HS-27A (cell line): Measurements from ENCODE around the gene FERD3L.

Experiments used
- DNase-seq: peaks from one replicate; pipeline ENCODE4 v3.0.0-alpha.2; 2012; ENCODE audit warnings: low read depth, missing footprints

The FERD3L gene

DNA sequence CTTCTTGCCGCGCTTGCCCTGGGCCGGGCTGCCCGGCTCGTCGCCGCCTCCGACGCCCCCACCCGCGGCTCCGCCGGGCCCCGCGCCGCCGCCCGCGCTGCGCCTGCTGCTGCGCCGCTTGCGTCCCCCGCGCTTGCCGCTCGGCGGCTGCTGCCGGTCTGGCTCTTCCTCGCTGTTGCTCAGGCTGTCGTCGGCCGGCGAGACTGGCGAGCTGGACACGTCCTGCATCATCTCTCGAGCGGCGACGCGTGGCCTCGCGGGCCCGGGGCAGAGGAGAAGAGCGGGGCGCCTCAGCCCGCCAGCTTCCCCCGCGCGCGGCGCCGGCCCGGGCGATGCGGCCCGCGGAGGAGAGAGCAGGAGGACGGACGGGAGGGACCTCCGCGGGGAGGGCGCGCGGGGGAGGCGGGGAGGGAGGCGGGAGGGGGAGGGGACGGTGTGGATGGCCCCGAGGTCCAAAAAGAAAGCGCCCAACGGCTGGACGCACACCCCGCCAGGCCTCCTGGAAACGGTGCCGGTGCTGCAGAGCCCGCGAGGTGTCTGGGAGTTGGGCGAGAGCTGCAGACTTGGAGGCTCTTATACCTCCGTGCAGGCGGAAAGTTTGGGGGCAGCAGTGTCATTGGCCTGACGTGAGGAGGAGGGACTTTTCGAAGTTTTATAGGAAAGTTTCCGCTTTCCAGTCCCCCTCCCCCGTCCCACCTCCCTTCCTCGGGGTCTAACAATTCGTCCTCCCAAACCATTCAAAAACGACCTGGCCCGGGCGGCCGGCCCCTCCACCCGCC is 27.9 kb downstream of the FERD3L start, which contains the start of gene TWIST1:
TSS of gene TWIST1 (minus strand) at position 546 of the 779 bp plus-strand sequence. CDS start at position 231, 315 bp downstream.
- DNase-seq = no peak

DNA sequence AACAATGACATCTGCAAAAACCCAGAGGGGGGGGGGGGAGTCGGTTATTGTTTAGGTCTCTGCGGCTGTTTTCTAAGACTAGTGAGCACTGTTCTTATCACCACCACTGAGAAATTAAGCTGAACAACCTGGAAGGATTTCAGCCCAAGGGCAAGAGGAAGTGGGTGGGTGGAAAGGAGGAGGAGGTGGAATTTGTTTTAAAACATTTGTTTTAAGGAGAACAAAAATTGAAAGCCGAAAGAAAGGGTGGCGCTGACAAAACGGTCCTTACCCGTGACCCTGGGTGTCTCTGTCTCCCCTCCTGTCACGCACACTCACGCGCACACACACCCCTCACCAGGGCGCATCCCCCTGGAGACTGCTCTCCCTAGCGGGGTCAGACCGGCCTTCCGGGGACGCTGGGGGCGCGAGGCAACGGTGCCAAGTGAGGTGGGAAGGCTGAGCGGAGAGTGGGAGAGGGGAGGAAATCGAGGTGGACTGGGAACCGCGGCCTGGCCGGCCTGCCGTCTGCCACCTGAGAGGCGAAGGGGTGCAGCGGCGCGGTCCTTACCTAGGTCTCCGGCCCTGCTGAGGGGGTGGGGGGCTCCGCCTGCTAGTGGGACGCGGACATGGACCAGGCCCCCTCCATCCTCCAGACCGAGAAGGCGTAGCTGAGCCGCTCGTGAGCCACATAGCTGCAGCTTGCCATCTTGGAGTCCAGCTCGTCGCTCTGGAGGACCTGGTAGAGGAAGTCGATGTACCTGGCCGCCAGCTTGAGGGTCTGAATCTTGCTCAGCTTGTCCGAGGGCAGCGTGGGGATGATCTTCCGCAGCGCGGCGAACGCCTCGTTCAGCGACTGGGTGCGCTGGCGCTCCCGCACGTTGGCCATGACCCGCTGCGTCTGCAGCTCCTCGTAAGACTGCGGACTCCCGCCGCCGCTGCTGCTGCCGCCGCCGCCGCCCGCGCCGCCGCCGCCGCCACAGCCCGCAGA is 28.8 kb downstream of the FERD3L start:
- peak; percentile 45 for DNase-seq

DNA sequence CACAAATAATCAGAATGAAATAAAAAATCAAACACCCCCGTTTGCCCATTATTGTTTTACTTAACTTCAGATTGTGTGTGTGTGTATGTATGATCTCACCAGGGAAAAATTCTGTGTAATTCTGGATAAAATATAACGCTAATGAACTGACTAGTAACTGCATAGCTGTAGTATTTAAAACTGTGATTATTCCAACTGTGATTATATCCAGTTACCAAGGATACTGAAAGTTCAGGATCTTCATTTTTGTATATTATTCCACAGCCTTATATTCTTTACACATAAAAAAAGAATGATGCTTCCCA is 30.7 kb downstream of the FERD3L start:
- DNase-seq = peak; percentile 36

DNA sequence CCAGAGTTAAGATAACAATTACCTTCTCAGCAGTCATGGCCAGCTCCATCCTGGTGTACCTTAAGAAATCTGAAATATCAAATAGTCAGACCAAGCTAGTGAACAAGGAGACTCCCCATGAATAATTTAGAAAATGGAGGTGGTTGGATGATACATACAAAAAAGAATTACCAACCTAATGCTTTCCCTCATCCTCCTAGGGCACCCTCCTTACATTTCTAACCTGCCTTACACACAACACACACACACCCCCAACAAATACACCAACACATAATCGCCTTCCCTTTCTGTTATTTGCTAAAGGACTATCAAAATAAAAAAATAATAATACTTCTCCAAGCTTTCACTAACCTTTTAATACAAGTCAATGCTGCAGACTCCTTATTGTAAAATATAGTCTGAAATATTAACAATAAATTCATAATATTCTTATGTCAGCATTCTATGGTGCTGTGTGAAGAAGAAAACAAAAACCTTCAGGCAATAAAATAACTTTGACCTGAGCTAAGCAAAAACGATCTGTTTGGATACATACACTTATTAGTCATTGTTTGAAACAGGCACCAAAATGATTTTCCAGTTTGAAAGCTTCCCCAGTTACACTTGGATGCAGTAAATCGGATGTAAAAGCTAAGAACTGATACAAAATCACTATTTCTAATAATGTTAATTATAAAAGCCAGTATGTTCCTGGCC is 31.2 kb downstream of the FERD3L start:
- DNase-seq = no peak

DNA sequence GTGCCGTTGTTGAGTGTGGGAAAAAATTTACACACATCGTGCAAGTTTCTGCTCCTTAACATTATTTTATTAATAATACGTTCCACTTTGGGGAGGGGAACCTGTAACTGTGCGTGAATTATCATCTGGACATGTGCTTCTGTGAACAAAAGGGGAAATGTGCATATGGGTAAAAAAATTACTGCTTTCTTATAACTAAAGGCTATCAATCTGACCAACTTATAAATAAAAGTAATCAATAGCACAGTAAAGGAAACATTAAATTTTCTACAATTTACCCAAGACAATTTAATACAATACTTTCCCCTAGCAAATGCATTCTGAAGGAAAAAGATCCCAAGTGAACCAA is 32.2 kb downstream of the FERD3L start:
- DNase-seq = no peak

DNA sequence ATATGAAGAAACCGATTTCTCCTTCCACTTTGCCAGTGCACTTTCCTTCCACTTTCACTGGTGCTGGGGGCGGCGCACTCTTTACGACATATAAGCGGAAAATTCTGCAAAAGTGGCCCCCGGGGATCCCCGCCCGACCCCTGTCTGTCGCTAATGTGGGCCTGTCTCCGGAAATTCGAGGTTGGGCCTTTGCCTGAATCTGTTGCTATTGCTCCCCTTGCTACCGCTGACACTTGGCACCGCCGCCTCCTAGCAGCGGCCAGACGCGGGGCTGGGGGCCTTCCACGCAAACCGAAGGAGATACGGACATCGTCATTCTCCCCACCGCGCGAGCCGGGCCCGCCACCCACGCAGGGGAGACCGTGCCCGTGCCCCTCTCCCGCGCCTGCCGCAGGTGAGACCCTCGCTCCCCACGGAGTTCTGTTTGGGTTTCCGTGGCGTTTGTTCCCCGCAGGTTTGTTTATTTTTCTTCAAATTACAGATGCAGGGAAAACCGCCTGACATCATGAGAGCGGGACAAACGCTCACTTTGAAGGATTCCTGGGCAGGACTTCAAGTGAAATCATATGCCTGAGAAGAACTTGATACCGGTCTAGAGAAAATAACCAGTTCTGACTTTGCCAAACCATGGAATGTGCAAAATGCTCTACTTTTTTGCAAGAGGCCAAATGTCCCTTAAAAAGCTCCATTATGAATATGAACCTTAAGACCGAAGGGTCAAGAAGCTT is 32.8 kb downstream of the FERD3L start:
- no peak for DNase-seq

DNA sequence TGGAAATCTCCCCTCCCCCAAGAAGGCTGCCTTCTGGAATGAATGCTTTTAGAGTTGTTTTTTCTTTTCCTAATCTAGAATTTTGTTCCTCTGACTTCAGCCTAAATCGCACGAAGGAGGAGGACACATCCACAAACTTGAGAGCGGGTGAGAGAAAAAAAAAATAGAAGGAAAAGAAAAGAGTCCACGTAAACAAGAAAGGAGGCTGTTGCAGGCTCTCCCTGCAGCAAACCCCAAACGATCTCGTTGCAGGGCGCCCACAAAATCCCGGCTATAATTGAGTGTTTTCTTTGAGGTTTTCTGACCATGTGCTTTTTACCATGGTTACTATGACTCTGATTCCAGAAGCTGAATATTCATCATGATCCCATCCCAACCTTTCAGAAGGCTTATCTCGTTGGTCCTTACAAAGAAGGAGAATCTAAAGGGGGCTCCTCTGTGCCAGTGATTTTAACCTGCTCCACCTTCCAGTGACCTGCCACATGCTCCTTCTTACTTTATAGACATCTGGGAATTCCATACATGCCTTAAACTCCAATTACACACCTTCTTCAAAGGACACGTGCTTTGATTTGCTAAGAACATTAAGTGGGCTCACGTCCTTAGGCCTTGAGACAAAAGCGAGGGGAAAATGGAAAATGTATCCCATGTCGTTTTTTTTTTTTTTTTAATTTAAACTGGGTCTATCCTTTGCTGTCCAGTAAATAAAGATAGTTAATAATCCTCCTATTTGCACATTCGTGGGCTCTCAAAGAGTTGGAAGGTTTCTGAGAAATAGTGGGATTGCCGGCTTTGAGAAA is 33.5 kb downstream of the FERD3L start:
- DNase-seq = no peak

DNA sequence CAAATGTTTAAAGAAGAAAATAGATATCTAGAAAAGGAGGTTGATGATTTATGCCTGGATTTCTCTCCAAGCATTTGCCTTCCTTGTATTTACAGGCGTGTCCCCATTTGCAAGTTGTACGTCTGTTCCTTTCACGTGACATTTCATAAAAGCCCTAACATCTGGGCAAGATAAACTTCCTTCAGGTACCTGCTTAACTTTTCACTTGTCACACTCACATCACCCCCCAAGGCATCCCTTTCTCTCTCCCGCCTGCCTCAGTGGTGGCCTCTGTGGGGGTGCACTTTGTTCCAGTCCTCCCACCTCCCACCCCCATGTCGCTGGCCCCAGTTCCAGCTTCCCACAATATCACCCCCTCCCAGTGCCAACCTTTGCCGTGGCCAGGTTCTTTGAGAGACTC is 34.4 kb downstream of the FERD3L start:
- DNase-seq = no peak

DNA sequence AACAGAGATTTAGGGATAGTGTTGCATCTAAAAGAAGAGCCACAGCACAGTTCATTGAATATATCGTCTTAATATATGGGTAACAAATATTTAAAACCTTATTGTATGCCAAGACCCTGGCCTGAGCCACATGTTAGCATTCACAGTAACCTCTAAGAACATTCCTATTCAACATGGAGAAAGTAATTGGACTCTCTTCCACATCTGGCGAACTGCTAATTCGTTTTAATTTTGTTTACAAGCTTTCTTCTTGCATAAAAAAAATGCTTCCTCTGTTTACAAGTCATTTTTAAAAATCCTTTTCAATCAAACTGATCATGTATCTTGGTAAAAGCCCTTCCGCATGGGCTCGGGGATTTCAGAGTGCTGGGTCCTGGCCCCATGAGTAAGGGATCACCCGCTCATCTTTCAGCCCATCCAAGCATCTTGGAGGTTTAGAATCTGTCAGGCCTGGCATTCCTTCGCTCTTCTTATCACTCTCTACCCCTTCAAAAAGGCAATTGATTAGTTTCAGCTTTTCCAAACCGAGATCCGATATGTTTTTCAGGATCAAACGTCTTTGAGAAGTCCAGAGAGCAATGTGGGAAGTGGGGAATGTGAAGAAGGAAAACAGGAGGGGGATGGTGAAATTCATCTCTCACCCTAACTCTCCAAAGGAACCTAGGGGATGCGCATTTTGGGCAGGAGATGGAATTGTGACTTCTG is 35.0 kb downstream of the FERD3L start:
- no peak for DNase-seq

DNA sequence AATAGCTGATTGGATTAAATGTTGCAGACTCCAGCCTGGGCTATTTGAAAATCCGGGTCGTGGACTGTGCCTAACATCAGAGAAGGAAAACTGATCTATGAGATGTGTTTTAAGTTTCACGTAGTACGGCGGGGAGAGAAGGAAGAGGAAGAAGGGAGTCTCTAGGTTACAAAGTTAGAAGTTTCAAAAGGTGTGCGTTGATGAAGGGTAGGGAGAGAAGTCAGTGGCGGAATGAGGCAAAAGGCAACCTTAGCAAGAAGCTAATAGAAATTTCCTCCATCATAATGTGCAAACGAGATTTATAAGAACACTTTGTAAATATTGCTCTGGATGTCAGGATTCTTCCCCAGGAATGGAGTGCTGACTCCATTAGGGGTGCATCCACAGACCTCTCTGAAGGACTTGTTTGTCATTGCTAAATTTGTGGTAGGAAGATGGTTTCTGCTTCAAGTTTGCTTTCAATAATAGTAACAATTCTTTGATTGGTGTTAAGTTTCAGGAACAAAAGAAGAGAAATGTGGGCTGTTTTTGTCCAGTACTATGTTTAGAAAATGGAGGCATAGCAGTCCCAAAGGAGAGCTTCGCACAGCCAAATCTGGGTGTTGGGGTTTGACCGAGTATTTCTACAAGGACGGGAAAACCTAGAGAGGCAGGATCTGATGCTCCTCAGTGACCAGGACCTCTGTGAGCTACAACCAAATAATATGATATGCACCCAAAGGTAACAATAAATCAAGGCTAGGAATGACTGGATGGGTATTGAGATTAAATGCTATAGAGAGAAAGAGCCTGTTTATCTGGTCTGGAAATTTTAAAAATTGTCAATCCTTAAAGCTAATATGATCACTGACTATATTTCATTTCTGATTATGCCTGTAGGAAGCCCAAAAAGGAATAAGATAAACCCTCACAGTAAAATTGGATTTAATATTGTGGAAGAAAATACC is 35.9 kb downstream of the FERD3L start:
- no peak for DNase-seq

DNA sequence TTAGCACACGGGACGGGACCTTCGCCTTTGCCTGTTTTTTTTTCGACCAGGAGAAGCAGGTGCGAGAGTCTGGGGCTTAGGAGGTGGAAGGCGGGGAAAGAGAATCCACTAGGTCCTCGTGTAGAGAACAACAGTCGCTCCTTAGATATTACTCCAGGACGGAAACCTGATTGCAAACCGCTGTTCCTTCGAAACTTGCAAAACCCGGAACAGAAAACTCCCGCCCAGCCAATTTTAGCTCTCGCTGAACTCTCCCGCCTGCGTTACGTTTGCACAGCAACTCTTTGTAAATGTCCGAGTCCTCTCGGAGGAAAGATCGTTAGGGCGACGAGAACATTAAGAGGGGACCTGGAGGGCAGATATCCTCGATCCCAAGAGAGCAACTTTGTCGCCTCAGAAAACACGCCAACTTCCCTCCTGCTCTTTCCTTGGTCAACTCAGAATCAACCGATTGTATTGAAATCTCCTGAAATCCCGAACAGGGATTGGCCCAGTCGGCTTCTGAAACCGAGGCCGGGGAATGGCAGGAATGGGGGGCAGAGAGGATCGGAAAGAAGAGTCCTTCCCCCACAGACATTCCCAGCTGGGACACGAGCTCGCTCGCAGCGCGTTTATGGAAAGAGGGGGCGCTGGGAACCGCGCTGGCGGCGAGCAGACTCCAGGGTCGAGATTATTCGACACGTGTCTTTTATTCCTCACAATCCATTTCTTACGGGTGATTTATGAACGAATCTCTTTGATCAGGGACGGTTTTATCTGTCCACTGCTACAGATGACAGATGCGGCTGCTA is 37.7 kb downstream of the FERD3L start:
- DNase-seq = no peak

DNA sequence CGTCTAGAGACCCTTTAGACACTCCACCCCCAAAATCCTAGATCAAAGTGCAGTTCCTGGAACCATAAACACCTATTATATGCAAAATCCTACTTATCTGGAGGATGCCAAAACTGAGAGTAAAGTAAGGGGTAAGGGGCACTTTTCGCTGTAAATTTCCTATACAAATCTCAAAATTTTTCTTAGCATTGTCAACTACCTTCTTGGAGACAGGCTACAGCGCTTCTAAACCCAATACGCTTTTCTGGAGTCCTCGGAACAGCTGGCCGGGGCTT is 38.2 kb downstream of the FERD3L start:
- DNase-seq = no peak

DNA sequence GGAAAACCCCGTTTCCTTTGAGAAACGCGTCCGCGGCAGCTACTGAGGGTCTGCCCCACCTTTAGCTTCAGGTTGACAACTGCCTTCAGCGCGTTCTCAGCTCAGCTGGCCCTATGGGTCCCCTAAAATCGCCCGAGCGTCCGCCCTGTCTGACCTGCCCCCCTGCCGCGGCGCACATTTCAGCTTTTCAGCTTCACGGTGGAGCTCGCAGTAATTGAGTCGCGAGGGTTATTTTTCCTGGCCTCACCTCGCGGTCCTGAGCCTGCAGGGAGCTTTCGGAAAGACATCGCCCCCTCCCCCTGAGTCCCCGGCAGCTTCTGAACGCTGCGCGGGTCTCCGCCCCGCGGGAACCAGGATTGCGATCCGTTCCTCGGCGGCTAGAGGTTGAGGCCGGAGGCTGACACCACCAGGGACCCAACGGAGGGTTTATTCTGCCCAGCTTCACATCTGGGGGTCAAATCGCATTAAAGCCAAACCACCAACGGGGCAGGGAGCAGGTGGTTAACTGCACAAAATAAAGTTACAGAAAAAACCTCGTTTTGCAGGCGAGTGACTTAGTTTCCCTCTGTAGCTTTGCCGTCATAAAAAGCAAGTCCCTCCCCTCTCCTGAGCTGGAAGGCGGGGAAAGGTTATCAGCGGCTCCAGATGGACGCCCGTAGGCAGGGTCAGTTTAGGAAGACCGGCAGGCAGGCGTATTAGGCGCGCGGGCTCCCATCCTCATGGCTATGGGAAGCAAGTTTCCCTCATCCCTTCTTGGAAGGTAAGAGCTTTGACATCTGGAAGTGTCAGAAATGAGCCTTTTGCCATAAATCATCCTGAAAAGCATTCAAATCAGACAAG is 38.8 kb downstream of the FERD3L start:
- no peak for DNase-seq

DNA sequence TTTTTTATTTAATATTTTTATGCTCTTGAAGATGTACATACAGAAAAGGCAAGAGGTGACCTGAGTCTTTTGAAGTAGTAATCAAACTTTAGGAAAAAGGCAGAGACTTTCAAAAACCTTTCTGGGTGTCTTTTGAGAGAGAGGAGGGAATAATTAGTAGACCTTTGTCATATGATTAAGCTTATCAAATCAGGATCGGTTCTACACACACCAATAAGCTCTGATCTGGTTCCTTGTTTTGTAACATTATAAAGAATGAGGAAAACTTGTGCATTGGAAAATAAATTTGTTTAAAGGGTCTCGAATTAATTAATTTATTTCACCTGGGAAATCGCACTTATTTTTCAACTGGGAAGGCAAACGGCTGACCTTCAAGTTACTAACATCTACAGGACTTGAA is 39.7 kb downstream of the FERD3L start:
- DNase-seq = no peak

DNA sequence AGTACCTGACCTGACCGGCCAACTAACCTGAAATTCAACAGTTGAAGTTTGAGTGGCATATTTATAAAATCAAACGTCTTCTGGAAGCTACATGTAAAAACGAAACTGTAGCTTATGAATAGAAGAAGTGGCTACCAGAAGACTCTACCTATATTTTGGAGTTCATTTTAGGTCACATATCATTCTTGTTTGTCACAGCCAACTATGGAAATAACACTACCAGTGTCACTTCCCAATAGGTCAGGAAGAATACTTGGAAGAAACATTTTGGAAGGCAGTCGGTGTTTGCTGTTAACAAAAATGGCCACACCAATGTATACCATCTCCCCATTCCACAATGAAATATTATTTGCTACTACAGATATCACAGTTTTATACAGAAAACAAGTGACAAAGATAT is 40.4 kb downstream of the FERD3L start:
- no peak for DNase-seq

DNA sequence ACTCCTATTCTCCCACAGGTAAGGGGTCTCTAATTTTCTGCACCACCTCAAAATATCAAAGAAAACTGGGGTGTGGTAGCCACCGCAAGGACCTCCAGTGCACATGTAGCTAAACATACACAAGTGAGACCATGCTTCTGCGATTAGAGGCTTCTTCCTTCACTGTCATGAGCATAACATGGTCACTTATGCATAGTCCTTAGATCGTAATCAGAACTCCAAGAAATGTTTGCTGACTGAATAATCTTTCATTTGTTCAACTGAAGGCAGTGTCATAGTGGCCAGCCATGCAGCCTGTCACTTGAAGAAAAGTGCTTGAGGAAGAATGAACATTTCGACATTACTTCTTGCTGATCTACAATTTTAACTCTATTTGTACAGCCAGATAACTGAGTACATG is 42.3 kb downstream of the FERD3L start:
- no peak for DNase-seq

DNA sequence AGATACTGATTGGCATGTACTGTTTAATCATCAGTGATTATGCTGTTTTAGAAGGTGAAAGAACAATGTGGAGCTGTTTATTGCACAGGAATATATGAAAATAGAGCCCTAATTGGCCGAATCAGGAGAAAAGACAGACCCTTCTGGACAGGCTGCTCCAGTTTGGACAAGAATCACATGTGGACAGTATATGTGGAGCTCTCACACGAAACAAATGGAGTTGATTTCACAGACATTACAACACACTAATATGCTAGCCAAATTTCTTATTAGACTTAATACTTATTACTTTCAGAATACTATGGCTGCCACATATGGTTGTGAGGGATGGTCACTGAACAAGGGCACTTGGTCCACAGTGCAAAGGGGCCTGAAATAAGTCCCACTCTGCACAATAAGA is 43.3 kb downstream of the FERD3L start:
- DNase-seq = no peak

DNA sequence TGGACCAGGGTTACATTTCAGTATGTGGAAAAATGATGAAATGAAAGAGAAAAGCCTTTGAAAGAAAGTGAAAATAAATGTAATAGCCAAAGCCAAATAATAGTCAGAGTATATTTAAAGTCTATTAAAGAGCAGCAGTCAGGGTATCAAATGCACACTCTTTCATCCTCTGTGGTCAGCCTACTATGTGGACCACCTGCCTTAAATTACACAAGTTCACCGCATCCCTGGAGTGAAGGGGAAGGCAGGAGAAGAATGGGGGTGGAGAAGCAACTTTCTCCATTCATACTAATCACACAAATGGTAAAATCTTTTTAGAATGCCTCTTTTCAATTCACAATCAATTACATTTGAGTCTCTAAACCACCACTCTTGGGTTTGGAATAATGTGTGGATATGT is 43.7 kb downstream of the FERD3L start:
- no peak for DNase-seq
